CD4-positive, alpha-beta T cell treated with Interleukin-1 beta for 1 hour (primary cell): Measurements from ENCODE around the gene PPP2R3B.

ENCODE experiments used
- DNase-seq, 2 donors: peaks; one replicate each; pipeline ENCODE4 v3.0.0-alpha.2; 2020 to 2022

PPP2R3B gene

DNA sequence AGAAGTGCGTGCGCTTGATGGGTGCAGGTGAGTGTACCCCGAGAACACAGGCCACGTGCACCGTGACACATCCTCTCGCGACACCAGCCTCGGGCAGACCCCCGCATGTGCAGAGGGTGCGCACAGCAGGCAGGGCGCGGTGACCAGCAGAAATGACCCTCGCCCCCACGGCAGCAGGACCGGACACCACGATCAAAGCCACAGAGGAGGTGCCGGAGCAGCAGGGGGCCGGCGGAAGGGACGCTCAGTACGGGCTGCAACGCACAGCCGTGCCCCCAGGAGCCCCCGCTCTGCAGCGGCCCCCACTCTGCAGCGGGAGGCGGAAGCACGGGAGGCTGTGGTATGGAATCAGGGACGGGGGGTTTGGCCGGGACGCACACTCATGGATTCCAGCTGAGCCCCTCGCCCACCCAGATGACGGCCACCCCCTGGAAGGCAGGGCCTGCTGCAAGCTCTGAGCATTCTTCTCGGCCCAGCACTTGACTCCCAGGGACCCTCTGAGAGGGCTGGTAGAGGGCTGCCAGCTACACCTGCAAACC is 17.1 kb downstream of the PPP2R3B start:
- no peak for DNase-seq

DNA sequence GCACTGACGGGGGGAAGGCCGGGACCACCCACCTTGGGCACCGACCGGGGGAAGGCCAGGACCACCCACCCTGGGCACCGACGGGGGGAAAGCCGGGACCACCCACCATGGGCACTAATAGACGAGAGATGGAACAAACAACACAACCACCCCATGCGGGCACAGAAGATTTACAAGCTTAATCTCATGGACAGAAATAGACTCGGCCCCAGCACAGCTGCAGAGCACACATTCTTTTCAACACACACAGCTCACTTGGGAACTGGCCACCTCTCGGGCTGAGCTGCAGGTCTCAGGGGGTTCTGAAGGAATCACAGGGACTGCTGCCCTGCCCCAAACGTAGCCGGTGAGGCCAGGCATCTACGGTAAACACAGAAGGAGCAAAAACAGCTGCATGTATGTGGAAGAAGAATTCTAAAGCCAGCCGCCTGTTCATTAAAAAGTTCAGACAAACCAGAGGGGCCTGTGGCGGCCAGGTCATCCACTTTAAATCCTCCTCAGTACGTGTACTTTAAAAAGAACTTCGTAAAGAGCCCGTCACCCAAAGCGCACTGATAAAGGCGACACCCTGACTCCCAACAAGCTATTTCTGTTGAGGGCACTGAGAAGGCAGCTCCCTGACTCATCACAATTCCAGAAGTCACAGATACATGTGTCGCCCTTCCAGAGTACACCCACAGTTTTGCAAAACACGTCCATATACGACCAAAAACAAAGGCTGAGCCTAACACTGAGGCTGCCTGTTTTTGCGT is 17.7 kb downstream of the PPP2R3B start:
- no peak for DNase-seq

DNA sequence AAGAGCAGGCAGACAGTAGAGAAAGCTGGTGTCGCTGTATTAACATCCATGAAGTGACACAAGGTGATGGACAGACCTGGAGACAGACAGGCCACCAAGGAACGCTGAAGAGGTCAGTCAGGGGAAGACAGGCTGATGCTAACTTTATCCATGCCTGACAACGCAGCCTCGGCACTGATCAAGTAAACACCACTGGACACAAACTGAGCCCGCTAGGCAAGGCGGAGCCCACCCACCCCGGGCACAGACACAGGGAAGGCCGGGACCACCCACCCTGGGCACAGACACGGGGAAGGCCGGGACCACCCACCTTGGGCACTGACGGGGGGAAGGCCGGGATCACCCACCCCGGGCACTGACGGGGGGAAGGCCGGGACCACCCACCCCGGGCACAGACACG is 18.8 kb downstream of the PPP2R3B start:
- no peak for DNase-seq

DNA sequence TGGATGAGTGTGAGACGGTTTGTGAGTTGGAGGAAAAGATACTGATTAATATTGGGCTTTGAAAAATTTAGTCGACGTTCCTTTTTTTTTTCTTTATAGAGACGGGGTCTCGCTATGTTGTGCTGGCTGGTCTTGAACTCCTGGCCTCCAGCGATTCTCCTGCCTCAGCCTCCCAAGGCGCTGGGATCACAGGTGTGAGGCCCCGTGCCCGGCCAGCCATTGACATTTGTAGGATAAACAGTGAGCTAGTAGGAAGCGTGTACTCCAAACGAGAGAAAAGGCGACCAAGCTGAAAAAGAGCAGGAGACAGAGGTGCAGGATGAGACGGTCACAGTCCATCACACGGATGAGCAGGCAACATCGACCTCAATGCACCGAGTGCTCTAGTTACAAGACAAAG is 19.4 kb downstream of the PPP2R3B start:
- no peak for DNase-seq

DNA sequence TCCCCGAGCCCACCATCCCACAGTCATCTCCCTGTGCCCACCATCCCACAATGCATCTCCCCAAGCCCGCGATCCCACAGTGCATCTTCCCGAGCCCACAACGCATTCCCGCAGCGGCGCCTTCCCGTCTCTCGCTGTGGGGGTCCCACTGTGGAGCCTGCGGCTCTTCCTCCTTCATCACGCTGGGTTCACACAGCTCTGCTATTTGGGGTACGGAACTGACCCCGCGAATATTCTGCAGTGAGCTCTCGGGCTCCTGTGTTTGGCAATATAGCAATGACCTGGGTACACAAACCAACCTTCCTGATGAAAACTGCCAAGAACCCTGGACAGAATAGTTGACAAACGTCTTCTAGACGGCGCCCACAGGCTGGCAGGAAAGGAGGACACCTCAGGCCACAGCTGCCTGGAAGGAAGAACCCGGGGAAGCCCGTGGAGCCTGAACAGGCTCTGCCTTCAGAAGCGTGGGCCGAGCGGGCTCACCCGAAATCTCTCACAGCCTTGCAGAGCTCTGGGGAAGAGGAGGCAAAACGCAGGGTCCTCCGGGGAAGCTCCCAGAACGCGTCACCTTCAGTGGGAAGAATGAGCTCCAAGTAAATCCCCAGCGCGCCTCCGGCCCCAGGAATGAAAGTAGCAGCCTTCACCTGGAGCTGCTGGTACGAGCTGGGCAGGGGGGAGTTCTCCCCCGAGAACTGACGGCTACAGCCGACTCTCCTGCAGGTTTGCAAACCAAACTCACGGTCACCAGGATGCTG is 22.9 kb downstream of the PPP2R3B start:
- no peak for DNase-seq

DNA sequence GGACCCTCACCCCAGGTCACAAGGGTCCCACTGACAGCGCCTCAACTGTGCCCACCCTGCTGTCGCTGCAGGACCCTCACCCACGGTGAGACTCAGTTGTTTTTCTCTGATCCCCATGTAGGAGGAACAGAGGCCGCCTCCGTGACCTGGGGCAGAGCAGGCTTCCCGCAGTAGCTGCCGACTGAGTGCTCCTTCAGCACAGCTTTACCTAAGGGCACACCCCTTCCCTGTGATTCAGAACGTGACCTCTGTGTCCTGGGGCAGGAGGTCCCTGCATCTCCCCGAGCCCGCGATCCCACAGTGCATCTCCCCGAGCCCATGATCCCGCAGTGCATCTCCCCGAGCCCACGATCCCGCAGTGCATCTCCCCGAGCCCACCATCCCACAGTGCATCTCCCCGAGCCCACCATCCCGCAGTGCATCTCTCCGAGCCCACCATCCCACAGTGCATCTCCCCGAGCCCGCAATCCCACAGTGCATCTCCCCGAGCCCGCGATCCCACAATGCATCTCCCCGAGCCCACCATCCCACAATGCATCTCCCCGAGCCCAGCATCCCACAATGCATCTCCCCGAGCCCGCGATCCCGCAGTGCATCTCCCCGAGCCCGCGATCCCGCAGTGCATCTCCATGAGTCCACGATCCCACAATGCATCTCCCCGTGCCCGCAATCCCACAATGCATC is 23.6 kb downstream of the PPP2R3B start:
- no peak for DNase-seq

DNA sequence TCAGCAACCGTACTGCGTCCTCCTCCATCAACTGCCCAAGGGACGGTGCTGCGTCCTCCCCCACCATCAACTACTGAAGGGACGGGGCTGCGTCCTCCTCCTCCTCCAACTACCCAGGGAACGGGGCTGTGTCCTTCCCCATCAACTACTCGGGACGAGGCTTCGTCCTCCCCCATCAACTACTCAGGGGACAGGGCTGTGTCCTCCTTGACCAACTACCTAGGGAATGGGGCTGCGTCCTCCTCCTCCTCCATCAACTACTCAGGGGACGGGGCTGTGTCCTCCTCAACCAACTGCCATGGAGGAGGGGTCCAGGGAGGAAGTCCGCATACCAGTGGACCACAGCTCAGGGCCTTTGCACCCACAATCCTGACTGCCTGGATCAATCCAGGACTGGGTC is 24.4 kb downstream of the PPP2R3B start:
- DNase-seq: no peak

DNA sequence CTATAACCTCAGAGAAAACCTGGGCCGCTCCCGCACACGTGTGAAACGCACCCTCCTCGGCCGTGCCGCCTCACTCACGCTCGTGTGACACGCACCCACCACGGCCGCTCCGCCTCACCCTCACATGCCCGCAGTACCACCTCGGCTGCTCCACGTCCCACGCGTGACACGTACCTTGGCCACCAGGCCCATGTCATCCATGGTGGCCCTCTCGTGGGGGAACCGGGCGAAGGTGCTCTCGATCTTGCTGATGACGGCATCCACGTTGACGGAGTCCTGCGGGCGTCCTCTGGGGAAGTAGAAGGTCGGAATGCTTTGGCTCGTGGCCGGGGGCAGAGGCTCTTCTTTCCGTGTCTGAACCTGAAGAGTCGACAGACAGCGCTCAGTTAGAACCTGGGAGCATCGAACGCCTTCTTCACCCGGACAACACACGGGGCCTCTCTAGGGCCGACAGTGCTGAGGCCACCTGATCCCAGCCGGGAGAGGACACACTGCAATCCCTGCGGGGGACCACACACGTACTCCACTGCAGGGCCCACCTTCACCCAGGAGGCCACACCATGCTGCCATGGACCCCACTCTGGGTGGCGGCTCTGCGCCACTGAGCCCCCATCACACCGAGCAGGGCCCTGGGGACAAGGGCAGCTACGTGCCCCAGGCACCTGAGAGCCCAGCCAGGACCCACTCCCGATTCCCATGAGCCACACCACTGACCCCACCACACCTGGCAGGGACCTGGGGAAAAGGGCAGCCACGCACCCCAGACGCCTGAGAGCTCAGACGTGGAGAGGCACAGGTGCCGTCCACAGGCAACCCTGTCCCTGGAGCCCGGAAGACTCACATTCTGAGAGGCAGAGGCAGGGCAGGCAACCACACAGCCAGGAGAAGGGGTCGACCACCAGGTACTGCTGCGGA is 25.2 kb downstream of the PPP2R3B start:
- no peak for DNase-seq

DNA sequence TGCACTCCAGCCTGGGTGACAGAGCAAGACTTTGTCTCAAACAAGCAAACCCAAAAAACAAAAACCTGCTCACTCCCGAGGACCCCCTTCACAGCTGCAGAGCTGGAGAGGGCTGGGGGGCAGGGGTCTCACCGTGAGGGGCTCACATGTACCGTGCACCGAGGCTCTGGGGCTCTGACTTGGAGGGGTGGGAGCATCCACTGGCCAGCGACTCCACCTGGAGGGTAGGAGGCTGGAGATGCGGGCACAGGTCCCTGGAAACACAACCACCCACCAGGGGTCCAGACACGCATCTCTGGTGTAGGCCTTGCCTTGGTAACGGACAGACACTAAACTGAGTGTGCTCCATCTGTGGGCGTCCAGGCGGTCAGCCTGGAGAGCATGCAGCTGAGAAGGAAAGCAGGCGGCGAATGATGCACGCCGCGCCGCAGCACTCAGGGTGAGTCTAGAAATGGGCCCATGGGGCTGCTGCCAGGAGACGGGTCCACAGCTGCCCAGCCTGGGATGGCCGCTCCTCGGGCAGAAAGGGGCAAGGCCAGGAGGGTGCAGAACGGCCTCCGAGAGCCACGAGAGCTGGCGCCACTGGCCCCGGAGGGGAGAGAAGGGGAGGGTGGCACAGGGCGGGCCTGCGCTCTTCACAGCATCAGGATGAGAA is 26.1 kb downstream of the PPP2R3B start:
- DNase-seq: no peak

DNA sequence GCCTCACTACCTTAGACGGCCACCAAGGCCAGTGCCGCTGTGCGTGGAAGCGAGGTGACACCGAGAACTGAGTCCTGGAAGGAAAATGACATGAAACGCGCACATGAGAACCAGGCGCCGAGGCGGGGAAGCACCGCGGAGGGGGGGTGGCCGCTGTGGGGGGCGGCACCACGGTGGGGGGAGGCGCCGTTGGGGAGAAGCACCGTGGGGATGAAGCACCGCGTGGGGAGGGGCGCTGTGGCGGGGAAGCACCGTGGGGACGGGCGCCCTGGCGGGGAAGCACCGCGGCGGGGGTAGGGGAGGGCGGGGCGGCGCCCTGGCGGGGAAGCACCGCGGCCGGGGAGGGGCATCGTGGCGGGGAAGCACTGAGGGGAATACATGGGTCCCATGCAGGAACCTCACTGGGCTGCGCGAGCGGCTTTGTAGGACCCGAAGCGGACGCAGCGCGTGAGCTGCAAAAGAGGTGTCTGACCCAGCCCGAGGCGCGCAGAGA is 28.0 kb downstream of the PPP2R3B start:
- DNase-seq: no peak

DNA sequence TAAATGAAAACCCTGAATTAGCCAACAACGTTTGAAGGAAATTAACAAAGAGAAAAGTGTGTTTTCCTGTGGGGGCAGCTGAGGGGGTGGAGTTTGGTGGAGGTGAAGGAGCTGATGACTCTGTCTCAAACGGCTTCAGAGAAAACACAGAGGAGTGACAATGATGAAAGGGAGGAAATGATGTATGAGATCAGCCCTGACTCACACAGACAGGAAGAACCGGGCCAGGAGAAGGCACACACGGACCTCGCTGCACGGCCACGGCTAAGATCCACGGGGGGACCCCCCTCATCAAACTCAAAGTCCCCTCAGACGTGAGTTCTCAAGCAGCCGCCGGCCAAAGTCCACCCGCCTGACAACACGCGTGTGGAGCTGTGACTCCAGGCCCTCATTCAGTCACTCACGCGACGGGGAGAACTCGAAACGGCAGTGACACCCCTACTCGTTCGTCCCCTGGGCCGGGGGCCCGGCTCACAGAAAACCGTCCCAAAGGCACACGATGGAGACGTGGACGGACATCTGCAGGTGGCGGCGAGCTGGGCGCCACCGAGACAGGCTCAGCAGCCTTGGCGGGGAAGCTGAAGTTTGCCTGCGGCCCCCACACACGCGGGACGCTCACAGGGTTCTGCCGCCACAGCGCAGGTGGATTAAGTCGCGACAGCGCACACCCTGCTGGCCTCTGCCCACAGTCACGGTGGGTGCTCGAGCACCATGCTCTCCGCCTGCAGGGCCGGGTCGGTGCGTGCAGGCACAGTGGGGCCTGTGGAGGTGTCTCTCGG is 28.8 kb downstream of the PPP2R3B start:
- peak; percentile 54 to 57 for DNase-seq

DNA sequence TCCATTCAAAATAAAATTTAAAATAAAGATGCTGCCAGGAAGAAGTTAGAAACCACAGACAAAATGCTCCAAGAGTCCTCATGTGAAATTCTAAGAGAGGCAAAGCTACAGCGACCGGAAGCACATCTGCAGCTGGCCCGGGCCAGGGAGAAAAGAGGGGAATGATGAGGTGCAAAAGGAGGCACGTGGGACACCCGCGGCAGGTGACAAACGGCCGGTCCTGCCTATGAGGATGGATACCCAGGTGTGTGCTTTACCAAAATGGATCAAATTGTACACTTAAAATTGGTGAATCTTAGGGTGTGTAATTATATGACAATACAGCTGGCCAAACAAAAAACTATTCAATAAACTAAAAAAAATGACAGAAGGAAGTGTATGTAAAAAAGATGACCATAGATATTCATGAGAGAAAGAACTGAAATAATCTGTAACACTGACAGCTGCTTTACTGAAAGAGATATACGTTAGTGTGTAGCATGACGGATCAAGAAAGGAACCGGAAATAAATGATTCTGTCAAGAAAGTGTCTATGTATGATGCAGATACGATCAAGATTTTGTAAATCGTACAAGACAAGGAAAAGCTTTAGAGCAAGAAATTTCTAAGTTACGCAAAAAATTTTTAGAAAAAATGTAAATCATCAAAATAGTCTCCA is 29.5 kb downstream of the PPP2R3B start:
- DNase-seq: no peak

DNA sequence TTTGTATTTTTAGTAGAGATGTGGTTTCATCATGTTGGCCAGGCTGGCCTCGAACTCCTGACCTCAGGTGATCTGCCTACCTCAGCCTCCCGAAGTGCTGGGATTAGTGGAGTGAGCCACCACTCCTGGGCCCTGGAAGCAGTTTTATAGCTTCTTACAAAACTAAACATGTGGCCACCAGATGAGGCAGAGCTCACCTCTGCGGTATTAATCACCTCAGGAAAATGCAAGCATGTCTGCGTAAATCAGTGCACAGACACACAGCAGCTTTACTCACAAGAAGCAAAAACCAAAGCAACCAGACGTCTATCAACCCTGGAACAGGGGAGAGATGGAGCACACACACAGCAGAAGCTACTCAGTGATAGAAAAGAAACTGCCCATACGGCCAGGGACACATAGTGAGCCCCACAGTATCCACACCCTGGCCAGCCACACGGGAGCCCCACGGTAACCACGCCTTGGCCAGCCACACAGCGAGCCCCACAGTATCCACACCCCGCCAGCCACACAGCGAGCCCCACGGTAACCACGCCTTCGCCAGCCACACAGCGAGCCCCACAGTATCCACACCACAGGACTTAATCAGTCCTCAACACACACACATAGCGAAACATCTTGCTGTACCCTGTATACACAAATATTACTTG is 30.2 kb downstream of the PPP2R3B start:
- DNase-seq: no peak

DNA sequence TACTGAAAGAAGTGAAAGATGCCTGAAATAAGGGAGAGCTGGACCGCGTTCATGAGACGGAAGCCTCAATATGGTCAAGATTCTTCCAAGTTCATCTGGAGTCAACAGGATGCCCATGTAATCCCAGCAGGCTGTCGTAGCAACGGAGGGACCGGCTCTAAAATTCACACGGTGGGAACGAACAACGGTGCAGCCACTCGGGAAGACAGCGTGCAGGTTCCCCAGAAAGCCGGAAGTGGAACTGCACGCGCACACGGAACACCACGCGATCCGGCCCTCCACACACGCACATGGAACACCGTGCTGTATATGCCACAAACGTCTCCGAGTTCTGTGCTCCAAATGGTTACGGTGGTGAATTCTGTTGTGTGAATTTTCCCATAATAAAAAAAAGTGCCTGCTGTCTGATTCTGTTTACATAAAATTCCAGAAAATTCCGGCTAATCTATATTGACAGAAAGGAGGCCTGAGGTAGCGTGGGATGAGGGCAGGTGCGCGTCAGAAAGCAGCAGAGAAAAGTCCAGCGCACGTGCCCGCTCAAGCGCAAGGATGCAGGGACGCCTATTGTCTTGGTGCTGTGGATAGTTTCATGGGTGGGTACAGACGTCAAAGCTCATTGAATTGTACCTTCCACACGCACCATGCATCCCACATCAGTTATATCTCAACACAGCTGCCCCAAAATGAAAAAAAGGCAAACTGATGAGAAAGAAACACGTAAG is 31.2 kb downstream of the PPP2R3B start:
- no peak for DNase-seq

DNA sequence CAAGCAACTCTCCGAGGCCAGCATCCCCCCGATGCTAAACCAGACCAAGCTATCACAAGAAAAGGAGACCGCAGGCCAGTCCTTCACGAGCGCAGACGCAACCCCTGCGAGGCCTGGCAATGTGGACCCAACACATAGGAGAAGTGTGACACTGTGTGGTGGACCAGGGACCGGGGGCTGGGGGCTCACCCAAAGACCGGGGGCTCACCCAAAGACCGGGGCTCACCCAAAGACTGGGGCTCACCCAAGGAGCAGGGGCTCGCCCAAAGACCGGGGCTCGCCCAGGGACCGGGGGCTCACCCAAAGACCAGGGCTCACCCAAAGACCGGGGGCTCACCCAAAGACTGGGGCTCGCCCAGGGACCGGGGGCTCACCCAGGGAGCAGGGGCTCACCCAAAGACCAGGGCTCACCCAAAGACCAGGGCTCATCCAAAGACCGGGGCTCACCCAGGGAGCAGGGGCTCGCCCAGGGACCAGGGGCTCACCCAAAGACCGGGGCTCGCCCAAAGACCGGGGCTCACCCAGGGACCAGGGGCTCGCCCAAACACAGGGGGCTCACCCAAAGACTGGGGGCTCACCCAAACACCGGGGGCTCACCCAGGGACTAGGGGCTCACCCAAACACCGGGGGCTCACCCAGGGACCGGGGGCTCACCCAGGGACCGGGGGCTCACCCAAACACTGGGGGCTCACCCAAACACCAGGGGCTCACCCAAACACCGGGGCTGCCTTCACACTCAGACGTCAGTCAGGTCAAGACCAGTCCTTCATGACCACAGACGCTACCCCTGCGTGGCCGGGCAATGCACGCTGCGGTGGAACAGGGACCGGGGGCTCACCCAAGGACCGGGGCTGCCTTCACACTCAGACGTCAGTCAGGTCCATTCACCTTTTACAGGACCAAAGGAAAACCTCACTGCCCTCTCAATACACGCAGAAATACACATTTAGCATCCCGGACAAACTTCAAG is 32.9 kb downstream of the PPP2R3B start:
- no peak for DNase-seq

DNA sequence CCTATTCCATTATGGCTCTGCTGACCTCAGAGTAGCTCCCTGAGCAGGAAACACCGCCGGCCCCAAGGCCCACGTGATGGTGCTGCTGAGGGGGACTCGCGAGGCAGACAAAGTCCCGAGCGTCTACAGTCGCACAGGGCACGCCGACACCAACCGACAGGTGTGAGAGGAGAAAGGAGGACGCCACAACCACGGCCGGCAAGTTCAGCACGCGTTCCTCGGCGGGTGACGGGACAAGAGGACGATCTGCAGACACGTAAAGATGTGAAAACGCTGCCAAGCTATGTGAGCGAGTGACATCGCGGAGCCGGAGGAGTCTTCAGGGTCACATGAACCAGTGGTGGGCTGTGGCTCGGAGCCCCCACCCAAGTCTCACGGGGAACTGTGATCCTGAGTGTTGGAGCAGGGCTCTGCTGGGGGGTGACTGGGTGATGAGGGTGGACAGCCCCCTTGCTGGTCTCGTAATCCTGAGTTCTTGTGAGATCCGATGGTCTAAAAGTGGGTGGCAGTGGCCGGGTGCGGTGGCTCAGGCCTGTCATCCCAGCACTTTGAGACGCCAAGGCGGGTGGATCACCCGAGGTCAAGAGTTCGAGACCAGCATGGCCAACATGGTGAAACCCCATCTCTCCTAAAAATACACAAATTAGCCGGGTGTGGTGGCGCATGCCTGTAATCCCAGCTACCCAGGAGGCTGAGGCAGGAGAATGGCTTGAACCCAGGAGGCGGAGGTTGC is 34.0 kb downstream of the PPP2R3B start:
- DNase-seq: no peak

DNA sequence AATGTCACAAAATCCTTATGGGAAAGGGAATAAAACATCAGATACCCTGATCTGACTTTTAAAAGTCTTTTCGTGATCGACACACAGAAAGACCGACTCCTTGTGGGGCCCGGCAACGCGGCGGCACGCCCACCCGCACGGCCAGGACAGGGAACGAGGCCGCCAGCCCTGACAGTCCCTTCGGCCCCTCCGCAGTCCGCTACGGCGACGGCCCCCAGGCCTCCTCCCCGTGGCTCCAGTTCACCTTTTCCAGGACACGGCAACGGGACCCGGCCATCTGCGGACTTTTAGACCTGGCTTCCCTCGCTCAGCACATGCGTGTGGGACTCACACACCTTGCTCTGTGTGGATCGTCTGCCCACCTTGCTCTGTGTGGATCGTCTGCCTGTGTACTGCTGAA is 34.5 kb downstream of the PPP2R3B start:
- no peak for DNase-seq
